ENCODE data around the gene F2.

- no peak for TF ChIP-seq POLR2A (IDR thresholded peaks at IDR 0.05; ENCODE audit: low read length)
- TF ChIP-seq GATA1 (IDR thresholded peaks at IDR 0.05; ENCODE audit: low read depth, low read length): no peak
These were observed 17.6 kb downstream of the F2 start for GRCh38 chr11:46736615-46737014.
